ENCODE results near the gene RUNX1. TPM values are rescaled to one million over a fixed set of nuclear protein-coding genes. Genes with fewer than 3 reads are reported as not detected.

RUNX1 gene
- total and polyA plus RNA-seq, 2 of the 13 experiments (the other 11 are each of a cell fraction or from before 2014, with no cell fraction given): 5.4 to 6.4 TPM

GRCh38 chr21:34949030-34949429, 100.1 kb downstream of the RUNX1 start (continued):
- no peak for TF ChIP-seq ZSCAN20 (CRISPR knock-in tag; IDR thresholded peaks at IDR 0.05; ENCODE audit: borderline replicate concordance)

- no peaks in the 10 kb centered on the region for H3K9me3 ChIP-seq (ENCODE audit: low read length)
- FAIRE-seq (no peak), ATAC-seq (no peak), DNase-seq (ENCODE audit: low spot score) (no peak)
- no peak overlapping the region for H3K9ac ChIP-seq (ENCODE audit: insufficient read depth, low read depth, low read length)
- H3K4me2 ChIP-seq (ENCODE audit: low read depth, low read length): no peak overlapping the region
- no peaks in the 10 kb centered on the region for H3K79me2 ChIP-seq (ENCODE audit: insufficient read depth, low read length)
- ChIA-PET CTCF (ENCODE audit: low intra/inter-chr PET ratio, low total read pairs) (no interaction called here), POLR2A (no interaction called here)
- BruUV-seq (replicated peaks): no TSS peak
- peaks cover 11% of the 10 kb centered on the region; the same call in 1 of the 2 replicates for H3K4me1 ChIP-seq (ENCODE audit: insufficient read depth, low read length)
- no peaks in the 10 kb centered on the region for H3K36me3 ChIP-seq (replicated peaks in 1 of 2; ENCODE audit: control insufficient read depth in 1 of 2, insufficient read depth in 2 of 2, low read length in 2 of 2)
- no peak overlapping the region for H2AFZ ChIP-seq (ENCODE audit: low read length)
- in situ Hi-C loops (cut with HindIII; ENCODE audit: extremely low pct_ligation_motif_present, low pct_unique_long_range_greater_than_20kb) (no loop called here), intact Hi-C loops (cut with micrococcal nuclease; ENCODE audit: unreplicated experiment) (no loop called here)
- 79% methylated on average over 5 of the region's 5 CpGs for WGBS (ENCODE audit: low lambda C conversion rate)
- H3K27ac ChIP-seq (ENCODE audit: extremely low read length, insufficient read depth, low read length): no peak overlapping the region
- TF ChIP-seq ZNF12 (CRISPR knock-in tag; IDR thresholded peaks at IDR 0.05) (no peak), HDAC1 (CRISPR knock-in tag; IDR thresholded peaks at IDR 0.05) (no peak), NR3C1 (CRISPR knock-in tag; IDR thresholded peaks at IDR 0.05) (no peak)
- H3K4me3 ChIP-seq (replicated peaks in 1 of 3; ENCODE audit: insufficient read depth in 1 of 3, low read depth in 2 of 3, low read length in 3 of 3): no peak overlapping the region
- no peaks in the 10 kb centered on the region for H3K27me3 ChIP-seq (ENCODE audit: control insufficient read depth in 1 of 2, insufficient read depth in 2 of 2, low read length in 2 of 2)
- no peaks in the 10 kb centered on the region for H4K20me1 ChIP-seq (ENCODE audit: insufficient read depth, low read length)
Measured at GRCh38 chr21:34948157-34948556, 100.9 kb downstream of the RUNX1 start.

- WGBS (ENCODE audit: low lambda C conversion rate): 76% methylated on average over 2 of the region's 2 CpGs
- CTCF ChIA-PET (ENCODE audit: low intra/inter-chr PET ratio, low total read pairs): no interaction called here
- in situ Hi-C loops (cut with HindIII; ENCODE audit: extremely low pct_ligation_motif_present, low pct_unique_long_range_greater_than_20kb) (no loop called here), intact Hi-C loops (cut with micrococcal nuclease; ENCODE audit: unreplicated experiment) (no loop called here)
- no peaks in the 10 kb centered on the region for H3K9me3 ChIP-seq (ENCODE audit: low read length)
- ATAC-seq (no peak), FAIRE-seq (no peak), DNase-seq (ENCODE audit: low spot score) (no peak)
- H3K27ac ChIP-seq (ENCODE audit: extremely low read length, insufficient read depth, low read length): no peak overlapping the region
- no peaks in the 10 kb centered on the region for H3K36me3 ChIP-seq (replicated peaks in 1 of 2; ENCODE audit: control insufficient read depth in 1 of 2, insufficient read depth in 2 of 2, low read length in 2 of 2)
- H3K9ac ChIP-seq (ENCODE audit: insufficient read depth, low read depth, low read length): no peak overlapping the region
- H4K20me1 ChIP-seq (ENCODE audit: insufficient read depth, low read length): no peaks in the 10 kb centered on the region
- BruUV-seq (replicated peaks): no TSS peak
- H3K4me3 ChIP-seq (replicated peaks in 1 of 3; ENCODE audit: insufficient read depth in 1 of 3, low read depth in 2 of 3, low read length in 3 of 3): no peak overlapping the region
- no peak overlapping the region for H3K4me2 ChIP-seq (ENCODE audit: low read depth, low read length)
- H3K4me1 ChIP-seq (ENCODE audit: insufficient read depth, low read length): peaks cover 11% of the 10 kb centered on the region; the same call in 1 of the 2 replicates
- no peaks in the 10 kb centered on the region for H3K27me3 ChIP-seq (ENCODE audit: control insufficient read depth in 1 of 2, insufficient read depth in 2 of 2, low read length in 2 of 2)
- H2AFZ ChIP-seq (ENCODE audit: low read length): no peak overlapping the region
- H3K79me2 ChIP-seq (ENCODE audit: insufficient read depth, low read length): no peaks in the 10 kb centered on the region
- POLR2A ChIA-PET: no interaction called here
- TF ChIP-seq STAG1 (CRISPR knock-in tag; IDR thresholded peaks at IDR 0.05): peak; percentile 22; the same call in 1 of the 2 replicates
- no peak for TF ChIP-seq ZNF382 (CRISPR knock-in tag; IDR thresholded peaks at IDR 0.05; ENCODE audit: borderline replicate concordance)
- TF ChIP-seq SKIL (CRISPR knock-in tag; IDR thresholded peaks at IDR 0.05; ENCODE audit: borderline replicate concordance): no peak
- no peak for TF ChIP-seq ZNF431 (CRISPR knock-in tag; IDR thresholded peaks at IDR 0.05; ENCODE audit: borderline replicate concordance, low read depth)
- TF ChIP-seq FOXP1 (IDR thresholded peaks at IDR 0.05): no peak
- TF ChIP-seq FOXP1 (CRISPR knock-in tag; IDR thresholded peaks at IDR 0.05): no peak
- TF ChIP-seq ZNF710 (CRISPR knock-in tag; IDR thresholded peaks at IDR 0.05; ENCODE audit: borderline replicate concordance): no peak
- no peak for TF ChIP-seq WIZ (CRISPR knock-in tag; IDR thresholded peaks at IDR 0.05)
- no peak for TF ChIP-seq HMG20B (CRISPR knock-in tag; conservative IDR thresholded peaks at IDR 0.05)
- TF ChIP-seq HNRNPK (IDR thresholded peaks at IDR 0.05; ENCODE audit: low read depth, low read length, poor library complexity, severe bottlenecking): no peak
Measured at GRCh38 chr21:34946916-34947534, 102.1 kb downstream of the RUNX1 start.

All from HepG2 (cell line).